K562 (cell line): ENCODE data around the gene HSF2BP. TPM values are rescaled to one million over a fixed set of nuclear protein-coding genes. Genes with fewer than 3 reads are reported as not detected.

Source experiments
- ATAC-seq: fragments of 200-7000 bp; cut with Tn5 transposase; 3 replicates; pipeline ENCODE4 v1.9.1; 2020; ENCODE audit warnings: moderate library complexity
- BruUV-seq: library from RNA; stranded (reverse); fragments of 400-500 nt; replicated peaks from 2 replicates; lab custom pipeline; 2021; lab: Mats Ljungman, UMichigan
- CTCF ChIA-PET: fragments of 300-600 bp; formaldehyde crosslinking; extraction: SDS; loops from one replicate; lab custom pipeline; 2021; ENCODE audit warnings: low intra/inter-chr PET ratio; lab: Yijun Ruan, JAX
- POLR2A ChIA-PET: fragments of 300-600, 350-650 bp; sonication (Branson Sonifier 250); formaldehyde crosslinking; extraction: SDS; loops from one replicate; lab custom pipeline; 2021; ENCODE audit warnings: antibody characterized with exemption, inconsistent platforms; lab: Yijun Ruan, JAX
- DNase-seq, 4 experiments: peaks; one replicate each; pipeline versions ENCODE4 v3.0.0 to v3.0.0-alpha.2; 2011 to 2018; ENCODE audit warnings: low spot score in 3 of 4, mixed read lengths in 3 of 4; ENCODE audit errors: extremely low read depth in 1 of 4
- FAIRE-seq: peaks from 2 replicates; lab custom pipeline; 2011; peaks lifted over from hg19 to GRCh38; lab: Jason Lieb, UNC
- H2AFZ ChIP-seq: 2 replicates; pipeline ENCODE4 v1.6.0; 2011; ENCODE audit warnings: low read depth, low read length, control low read depth, inconsistent platforms
- H3K27ac ChIP-seq: fragments of 200-600 bp; 3 replicates; pipeline ENCODE4 v1.8.0; 2011; ENCODE audit warnings: low read depth, mild to moderate bottlenecking, control low read depth, inconsistent platforms, low read length, moderate library complexity, mixed read lengths; ENCODE audit errors: extremely low read depth
- H3K27me3 ChIP-seq, 2 experiments: fragments of 300-600 bp in 1 of 2; 2 replicates in 1 of 2; 3 replicates in 1 of 2; pipeline versions ENCODE4 v1.6.0 to v1.8.0; 2011; ENCODE audit warnings: inconsistent platforms in 2 of 2, low read length in 2 of 2, mild to moderate bottlenecking in 1 of 2, mixed read lengths in 1 of 2, moderate library complexity in 1 of 2; ENCODE audit not compliant: control insufficient read depth in 2 of 2, insufficient read depth in 2 of 2
- H3K36me3 ChIP-seq: fragments of 300-600 bp; 3 replicates; pipeline ENCODE4 v1.8.0; 2011; ENCODE audit warnings: mild to moderate bottlenecking, low read length, inconsistent platforms; ENCODE audit not compliant: control insufficient read depth, insufficient read depth
- H3K4me1 ChIP-seq, 2 experiments: fragments of 200-600 bp in 1 of 2; replicated peaks in 1 of 2; 2 replicates in 1 of 2; 3 replicates in 1 of 2; pipeline versions ENCODE4 v1.5.1 to v1.8.0; 2011; ENCODE audit warnings: inconsistent platforms in 2 of 2, low read length in 2 of 2, mild to moderate bottlenecking in 1 of 2, mixed read lengths in 1 of 2, moderate library complexity in 1 of 2; ENCODE audit not compliant: control insufficient read depth in 2 of 2, insufficient read depth in 2 of 2
- H3K4me2 ChIP-seq: 2 replicates; pipeline ENCODE4 v1.6.1; 2011; ENCODE audit warnings: low read length, control low read depth, inconsistent platforms, mixed read lengths; ENCODE audit not compliant: insufficient read depth
- H3K4me3 ChIP-seq: fragments of 200-600 bp; sonication (generic), shearing (Covaris generic); 2 replicates; pipeline ENCODE4 v1.5.1; 2016; ENCODE audit warnings: control low read depth, inconsistent platforms
- H3K79me2 ChIP-seq: fragments of 200-600 bp; 3 replicates; pipeline ENCODE4 v1.8.0; 2011; ENCODE audit warnings: low read length, inconsistent platforms; ENCODE audit not compliant: control insufficient read depth, insufficient read depth
- H3K9ac ChIP-seq, 2 experiments: 2 replicates each; pipeline versions ENCODE4 v1.6.0 to v1.6.1; 2011; ENCODE audit warnings: low read depth in 2 of 2, low read length in 2 of 2, control low read depth in 1 of 2, inconsistent platforms in 1 of 2, mild to moderate bottlenecking in 1 of 2, mixed read lengths in 1 of 2; ENCODE audit not compliant: insufficient read depth in 1 of 2
- H3K9me1 ChIP-seq: one replicate; pipeline ENCODE4 v1.6.0; 2011; ENCODE audit warnings: inconsistent platforms, mild to moderate bottlenecking, low read length, moderate library complexity; ENCODE audit not compliant: control insufficient read depth, insufficient read depth
- H3K9me3 ChIP-seq: replicated peaks from 2 replicates; pipeline ENCODE4 v1.5.1; 2011; ENCODE audit warnings: low read depth, low read length, inconsistent platforms; ENCODE audit not compliant: control insufficient read depth, insufficient read depth
- H4K20me1 ChIP-seq: replicated peaks from 2 replicates; pipeline ENCODE4 v1.6.1; 2011; ENCODE audit warnings: low read length, inconsistent platforms, mixed read lengths; ENCODE audit not compliant: control insufficient read depth, insufficient read depth
- FOXP4 ChIP-seq: sonication (generic); formaldehyde crosslinking; IDR thresholded peaks from 2 replicates; pipeline ENCODE4 v1.8.0; 2022; ENCODE audit warnings: mild to moderate bottlenecking, missing genetic modification reagents, borderline replicate concordance
- NUFIP1 ChIP-seq: fragments of 450-650 bp; IDR thresholded peaks from 2 replicates; pipeline ENCODE4 v1.6.1; 2018; ENCODE audit not compliant: partially characterized antibody
- ZBTB26 ChIP-seq: fragments of 450-650 bp; formaldehyde crosslinking; IDR thresholded peaks from 2 replicates; pipeline ENCODE4 v1.4.0; 2022; ENCODE audit warnings: missing genetic modification characterization
- ZKSCAN1 ChIP-seq: fragments of 150-350 bp; IDR thresholded peaks from 2 replicates; pipeline ENCODE4 v1.6.1; 2016; ENCODE audit warnings: low read depth, low read length
- WGBS: fragments of 100-300 bp; shearing (Covaris generic); methylation state at CpG from one replicate; pipeline ENCODE4 v1.1.6; 2016; ENCODE audit warnings: low coverage, mixed read lengths; ENCODE audit not compliant: insufficient coverage; ENCODE audit errors: missing lambda C conversion rate; 5-methylcytosine and 5-hydroxymethylcytosine counted together
- in situ Hi-C: fragments of 300-500 bp; cut with MboI; formaldehyde crosslinking; loops from 4 replicates; pipeline ENCODE4 v1.15.0; 2018; ENCODE audit warnings: inconsistent platforms, mixed read lengths
- intact Hi-C: fragments of 100-400 bp; cut with micrococcal nuclease; formaldehyde crosslinking; loops from 2 replicates; pipeline ENCODE4 v1.14.2; 2022
- polyA plus RNA-seq, 8 experiments: library from polyadenylated mRNA; depleted of rRNA in 4 of 8; stranded (reverse) in 5 of 8; unstranded in 3 of 8; fragments of >200 nt; fragmentation: Nextera tagmentation in 2 of 8; fragmentation: Illumina TruSeq in 1 of 8; extraction: Ambion mirVana in 2 of 8; extraction: Trizol in 1 of 8; gene quantifications; 2 replicates each; pipeline versions ENCODE4 v1.2.1 to v1.2.3, GENCODE V29; 2011 to 2014; ENCODE audit warnings: inconsistent platforms in 1 of 8, missing spikeins in 1 of 8
- total RNA-seq, 7 experiments: library from RNA; depleted of rRNA in 6 of 7; stranded (reverse); fragments of >200 nt in 6 of 7; fragmentation: Illumina TruSeq in 2 of 7; extraction: Trizol in 2 of 7; gene quantifications; 2 replicates each; pipeline versions ENCODE4 v1.2.1 to v1.2.3, GENCODE V29; 2011 to 2021; ENCODE audit warnings: low replicate concordance in 1 of 7
- TF ChIP-seq, protein P1 (sequence below): fragments of 450-650 bp; formaldehyde crosslinking; conservative IDR thresholded peaks from 2 replicates; pipeline ENCODE4 v1.4.0; 2022; ENCODE audit warnings: mild to moderate bottlenecking, missing genetic modification characterization

Gene HSF2BP
- total and polyA plus RNA-seq, 9 of the 15 experiments (the other 6 are each of a cell fraction or from before 2014, with no cell fraction given): 0.04 to 0.57 (median 0.20) TPM; not detected in 2

- TF ChIP-seq, protein P1, sequence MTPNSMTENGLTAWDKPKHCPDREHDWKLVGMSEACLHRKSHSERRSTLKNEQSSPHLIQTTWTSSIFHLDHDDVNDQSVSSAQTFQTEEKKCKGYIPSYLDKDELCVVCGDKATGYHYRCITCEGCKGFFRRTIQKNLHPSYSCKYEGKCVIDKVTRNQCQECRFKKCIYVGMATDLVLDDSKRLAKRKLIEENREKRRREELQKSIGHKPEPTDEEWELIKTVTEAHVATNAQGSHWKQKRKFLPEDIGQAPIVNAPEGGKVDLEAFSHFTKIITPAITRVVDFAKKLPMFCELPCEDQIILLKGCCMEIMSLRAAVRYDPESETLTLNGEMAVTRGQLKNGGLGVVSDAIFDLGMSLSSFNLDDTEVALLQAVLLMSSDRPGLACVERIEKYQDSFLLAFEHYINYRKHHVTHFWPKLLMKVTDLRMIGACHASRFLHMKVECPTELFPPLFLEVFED (CRISPR knock-in tag): no peak
- TF ChIP-seq NUFIP1: no peak
Measured at GRCh38 chr21:43669828-43670605, 10.7 kb upstream of the HSF2BP start (continued).

DNA sequence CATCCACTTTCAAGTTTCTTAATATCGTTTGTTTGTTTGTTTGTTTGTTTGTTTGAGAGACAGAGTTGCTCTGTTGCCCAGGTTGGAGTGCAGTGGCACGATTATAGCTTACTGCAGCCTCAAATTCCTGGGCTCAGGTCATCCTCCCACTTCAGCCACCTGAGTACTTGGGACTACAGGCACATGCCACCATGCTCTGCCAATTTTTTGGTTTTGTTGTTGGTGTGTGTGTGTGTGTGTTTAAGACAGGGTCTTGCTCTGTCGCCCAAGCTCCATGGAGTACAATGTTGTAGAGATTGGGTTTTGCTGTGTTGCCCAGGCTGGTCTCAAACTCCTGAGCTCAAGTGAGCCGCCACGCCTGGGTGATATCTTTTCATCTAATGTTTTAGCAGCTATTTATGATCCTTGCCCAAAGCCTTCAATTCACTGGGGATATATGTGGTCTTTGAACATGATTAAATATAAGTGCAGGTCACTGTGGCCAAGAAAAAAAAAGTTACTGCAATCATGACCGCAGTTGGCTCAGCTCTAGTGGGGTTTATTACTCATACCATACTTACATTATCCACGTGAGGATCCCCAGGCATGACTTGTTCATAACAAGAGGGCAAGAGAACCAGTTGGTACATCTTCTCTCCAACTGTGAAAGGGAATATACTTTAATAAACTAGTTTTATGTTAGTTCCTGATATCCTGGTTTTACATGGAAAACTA is 8.1 kb upstream of the HSF2BP start:
- no peak overlapping the region for H2AFZ ChIP-seq
- no peak overlapping the region for H3K9ac ChIP-seq
- no TSS peak for BruUV-seq
- H3K4me1 ChIP-seq: no peaks in the 10 kb centered on the region
- in situ Hi-C loops: no loop called here
- H3K36me3 ChIP-seq: peaks cover 87% of the 10 kb centered on the region
- DNase-seq: no peak
- H3K27ac ChIP-seq: no peak overlapping the region
- H4K20me1 ChIP-seq: no peaks in the 10 kb centered on the region
- no peaks in the 10 kb centered on the region for H3K9me3 ChIP-seq
- ChIA-PET POLR2A (interaction anchor here (0.6 to 1.9 kb wide), 4 partner anchors 9 to 1101 kb away, joined by 3 to 6 read pairs (median 3); no protein-coding TSS in a partner anchor), CTCF (no interaction called here)
- 74% methylated on average over 7 of the region's 7 CpGs for WGBS
- intact Hi-C loops: no loop called here
- peaks cover 60% of the 10 kb centered on the region for H3K79me2 ChIP-seq
- FAIRE-seq: no peak
- ATAC-seq: no peak
- H3K9me1 ChIP-seq: no peaks in the 10 kb centered on the region
- no peak for TF ChIP-seq ZKSCAN1
- no peak for TF ChIP-seq ZBTB26 (CRISPR knock-in tag)
- TF ChIP-seq FOXP4: no peak
- H3K27me3 ChIP-seq: no peaks in the 10 kb centered on the region
- H3K4me3 ChIP-seq: no peak overlapping the region
- H3K4me2 ChIP-seq: no peak overlapping the region
